Activated T-cell treated with anti-CD3 and anti-CD28 coated beads, Interleukin-2, amount 50 U/mL, for 72 hours (primary cell): Measurements from ENCODE around the gene MERTK. TPM values are rescaled to one million over a fixed set of nuclear protein-coding genes. Genes with fewer than 3 reads are reported as not detected.

Experiments used
- ATAC-seq, 2 donors: fragments of 150-1000 bp; cut with Tn5 transposase; replicated peaks in 1 of 2; 2 replicates each; pipeline ENCODE4 v1.10.0; 2021; ENCODE audit warnings: moderate library complexity in 2 of 2, mild to moderate bottlenecking in 1 of 2
- DNase-seq, 2 donors: peaks; one replicate each; pipeline ENCODE4 v3.0.0; 2021 to 2022; ENCODE audit warnings: mixed read lengths in 1 of 2
- H3K27ac Mint-ChIP-seq: one replicate; pipeline ENCODE4 v1.8.0; 2022; ENCODE audit warnings: mild to moderate bottlenecking, moderate library complexity, mixed read lengths
- H3K27me3 Mint-ChIP-seq: one replicate; pipeline ENCODE4 v1.8.0; 2022; ENCODE audit warnings: low read depth, mixed read lengths
- H3K36me3 Mint-ChIP-seq, 2 donors: one replicate each; pipeline ENCODE4 v1.8.0; 2022; ENCODE audit warnings: mixed read lengths in 2 of 2, mild to moderate bottlenecking in 1 of 2; ENCODE audit not compliant: insufficient read depth in 2 of 2
- H3K4me1 Mint-ChIP-seq: one replicate; pipeline ENCODE4 v1.8.0; 2022; ENCODE audit warnings: low read depth, mixed read lengths
- H3K4me3 Mint-ChIP-seq, 2 donors: one replicate each; pipeline ENCODE4 v1.8.0; 2022; ENCODE audit warnings: mild to moderate bottlenecking in 2 of 2, mixed read lengths in 2 of 2, moderate library complexity in 2 of 2
- H3K9me3 Mint-ChIP-seq, 2 donors: one replicate each; pipeline ENCODE4 v1.8.0; 2022; ENCODE audit warnings: mixed read lengths in 2 of 2
- total RNA-seq, 2 donors: library from RNA; stranded (reverse); gene quantifications; one replicate each; pipeline ENCODE4 v1.2.3, GENCODE V29; 2022

The MERTK gene
- total RNA-seq, 2 donors from 2014 or later, result 2.0 to 3.0 TPM

GRCh38 chr2:112001942-112002341 lies 103.5 kb downstream of the MERTK start:
- no peak overlapping the region for H3K27ac Mint-ChIP-seq
- peaks cover 0 to 1% of the 10 kb centered on the region in 2 donors for H3K36me3 Mint-ChIP-seq
- ATAC-seq, result no peak
- H3K9me3 Mint-ChIP-seq, result peaks cover 2 to 3% of the 10 kb centered on the region in 2 donors
- no peak for DNase-seq
- H3K4me3 Mint-ChIP-seq, result no peak overlapping the region
- peaks cover 9% of the 10 kb centered on the region for H3K4me1 Mint-ChIP-seq
- H3K27me3 Mint-ChIP-seq, result no peaks in the 10 kb centered on the region

- Mint-ChIP-seq H3K4me3 (no peak overlapping the region), H3K27ac (no peak overlapping the region), H3K36me3 (peaks cover 0 to 1% of the 10 kb centered on the region in 2 donors), H3K9me3 (peaks cover 2 to 3% of the 10 kb centered on the region in 2 donors), H3K4me1 (peaks cover 9% of the 10 kb centered on the region), H3K27me3 (no peaks in the 10 kb centered on the region)
- ATAC-seq, result no peak
- no peak for DNase-seq
Measured at GRCh38 chr2:112003576-112004252, 105.3 kb downstream of the MERTK start.

- H3K4me3 Mint-ChIP-seq, result no peak overlapping the region
- DNase-seq (no peak), ATAC-seq (no peak)
- peaks cover 9% of the 10 kb centered on the region for H3K4me1 Mint-ChIP-seq
- H3K36me3 Mint-ChIP-seq, result peaks cover 0 to 1% of the 10 kb centered on the region in 2 donors
- H3K27me3 Mint-ChIP-seq, result no peaks in the 10 kb centered on the region
- peaks cover 2 to 3% of the 10 kb centered on the region in 2 donors for H3K9me3 Mint-ChIP-seq
- no peak overlapping the region for H3K27ac Mint-ChIP-seq
Measured at GRCh38 chr2:112004253-112004645, 105.8 kb downstream of the MERTK start.

- Mint-ChIP-seq H3K4me1 (peaks cover 9% of the 10 kb centered on the region), H3K27me3 (no peaks in the 10 kb centered on the region), H3K27ac (no peak overlapping the region), H3K9me3 (peaks cover 0 to under 1% of the 10 kb centered on the region in 2 donors), H3K4me3 (no peak overlapping the region), H3K36me3 (no peaks in the 10 kb centered on the region)
- DNase-seq (no peak), ATAC-seq (no peak)
Measured at GRCh38 chr2:112005406-112006075, 107.1 kb downstream of the MERTK start.

GRCh38 chr2:112006076-112006410 lies 107.6 kb downstream of the MERTK start:
- Mint-ChIP-seq H3K9me3 (no peaks in the 10 kb centered on the region), H3K36me3 (no peaks in the 10 kb centered on the region), H3K27me3 (no peaks in the 10 kb centered on the region), H3K4me1 (peaks cover 7% of the 10 kb centered on the region), H3K27ac (no peak overlapping the region), H3K4me3 (no peak overlapping the region)
- DNase-seq (no peak), ATAC-seq (no peak)

- H3K9me3 Mint-ChIP-seq, result no peaks in the 10 kb centered on the region
- no peak for DNase-seq
- ATAC-seq, result no peak
- no peak overlapping the region for H3K4me3 Mint-ChIP-seq
- no peak overlapping the region for H3K27ac Mint-ChIP-seq
- H3K27me3 Mint-ChIP-seq, result no peaks in the 10 kb centered on the region
- no peaks in the 10 kb centered on the region for H3K36me3 Mint-ChIP-seq
- no peaks in the 10 kb centered on the region for H3K4me1 Mint-ChIP-seq
Measured at GRCh38 chr2:112007493-112007892, 109.1 kb downstream of the MERTK start.

GRCh38 chr2:112008910-112009485 lies 110.6 kb downstream of the MERTK start:
- Mint-ChIP-seq H3K27me3 (no peaks in the 10 kb centered on the region), H3K4me1 (no peaks in the 10 kb centered on the region), H3K36me3 (no peaks in the 10 kb centered on the region), H3K27ac (no peak overlapping the region), H3K9me3 (no peaks in the 10 kb centered on the region), H3K4me3 (no peak overlapping the region)
- no peak for ATAC-seq
- DNase-seq, result no peak

- Mint-ChIP-seq H3K9me3 (no peaks in the 10 kb centered on the region), H3K36me3 (no peaks in the 10 kb centered on the region), H3K4me3 (no peak overlapping the region), H3K4me1 (no peaks in the 10 kb centered on the region), H3K27ac (no peak overlapping the region), H3K27me3 (no peaks in the 10 kb centered on the region)
- ATAC-seq (no peak), DNase-seq (no peak)
Measured at GRCh38 chr2:112010751-112011150, 112.3 kb downstream of the MERTK start.

- H3K4me3 Mint-ChIP-seq, result no peak overlapping the region
Measured at GRCh38 chr2:112012556-112012955, 114.1 kb downstream of the MERTK start.

GRCh38 chr2:112018846-112019245 lies 120.4 kb downstream of the MERTK start:
- no peak overlapping the region for H3K27ac Mint-ChIP-seq
- H3K36me3 Mint-ChIP-seq, result no peaks in the 10 kb centered on the region
- no peak overlapping the region for H3K4me3 Mint-ChIP-seq
- no peak for ATAC-seq
- peaks cover 24% of the 10 kb centered on the region for H3K27me3 Mint-ChIP-seq
- DNase-seq, result no peak
- H3K9me3 Mint-ChIP-seq, result no peaks in the 10 kb centered on the region
- no peaks in the 10 kb centered on the region for H3K4me1 Mint-ChIP-seq

More at GRCh38 chr2:112012556-112012955, 114.1 kb downstream of the MERTK start:
- Mint-ChIP-seq H3K36me3 (no peaks in the 10 kb centered on the region), H3K4me1 (no peaks in the 10 kb centered on the region), H3K27ac (no peak overlapping the region), H3K27me3 (peaks cover 4% of the 10 kb centered on the region), H3K9me3 (no peaks in the 10 kb centered on the region)
- ATAC-seq (no peak), DNase-seq (no peak)

GRCh38 chr2:112019569-112019982 lies 121.2 kb downstream of the MERTK start:
- H3K36me3 Mint-ChIP-seq, result no peaks in the 10 kb centered on the region
- no peak overlapping the region for H3K27ac Mint-ChIP-seq
- no peaks in the 10 kb centered on the region for H3K4me1 Mint-ChIP-seq

GRCh38 chr2:112020561-112020960 lies 122.2 kb downstream of the MERTK start:
- Mint-ChIP-seq H3K9me3 (no peaks in the 10 kb centered on the region), H3K4me3 (no peak overlapping the region), H3K4me1 (no peaks in the 10 kb centered on the region), H3K27me3 (peaks cover 24% of the 10 kb centered on the region), H3K36me3 (no peaks in the 10 kb centered on the region), H3K27ac (no peak overlapping the region)
- ATAC-seq, result no peak
- no peak for DNase-seq

More at GRCh38 chr2:112019569-112019982, 121.2 kb downstream of the MERTK start:
- H3K27me3 Mint-ChIP-seq, result peaks cover 24% of the 10 kb centered on the region
- H3K9me3 Mint-ChIP-seq, result no peaks in the 10 kb centered on the region
- ATAC-seq, result no peak
- H3K4me3 Mint-ChIP-seq, result no peak overlapping the region
- no peak for DNase-seq

- DNase-seq (no peak), ATAC-seq (no peak)
- no peaks in the 10 kb centered on the region for H3K36me3 Mint-ChIP-seq
- no peak overlapping the region for H3K27ac Mint-ChIP-seq
- no peaks in the 10 kb centered on the region for H3K4me1 Mint-ChIP-seq
- no peak overlapping the region for H3K4me3 Mint-ChIP-seq
- H3K9me3 Mint-ChIP-seq, result no peaks in the 10 kb centered on the region
- H3K27me3 Mint-ChIP-seq, result peaks cover 24% of the 10 kb centered on the region
Measured at GRCh38 chr2:112021290-112021689, 122.9 kb downstream of the MERTK start.
